ENCODE results near the gene GNPTAB. TPM values are rescaled to one million over a fixed set of nuclear protein-coding genes. Genes with fewer than 3 reads are reported as not detected.
"Not testable (repeated sequence)": the region's sequence is repeated elsewhere in the genome, so short reads cannot be mapped to it uniquely, and the experiment has no call there.

GNPTAB gene
- total and polyA plus RNA-seq, 2 of the 13 experiments (the other 11 are each of a cell fraction or from before 2014, with no cell fraction given): 13.6 to 19.4 TPM

- TF ChIP-seq SNAPC4 (CRISPR knock-in tag; IDR thresholded peaks at IDR 0.05) (no peak), CREB3 (CRISPR knock-in tag; IDR thresholded peaks at IDR 0.05) (no peak), TCF7L2 (IDR thresholded peaks at IDR 0.05; ENCODE audit: low read depth, low read length) (no peak), HES4 (CRISPR knock-in tag; IDR thresholded peaks at IDR 0.05; ENCODE audit: borderline replicate concordance) (no peak)
Measured at GRCh38 chr12:101870925-101871324, 40.2 kb upstream of the GNPTAB start (continued).

DNA sequence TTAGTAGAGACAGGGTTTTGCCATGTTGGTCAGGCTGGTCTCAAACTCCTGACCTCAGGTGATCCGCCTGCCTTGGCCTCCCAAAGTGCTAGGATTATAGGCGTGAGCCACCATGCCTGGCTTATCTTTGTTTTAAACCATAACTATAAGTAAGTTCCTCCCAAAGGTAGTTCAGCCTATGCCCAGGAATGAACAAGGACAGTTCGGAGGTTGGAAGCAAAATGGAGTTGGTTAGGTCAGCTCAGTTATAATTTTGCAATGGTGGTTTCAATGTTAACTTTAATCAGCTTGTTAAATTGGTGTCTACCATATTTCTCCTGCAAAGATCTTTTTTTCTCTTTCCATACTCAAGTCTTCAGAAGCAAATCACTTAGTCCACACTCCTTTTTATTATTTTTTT, 36.9 kb upstream of the GNPTAB start:
- H4K20me1 ChIP-seq (ENCODE audit: insufficient read depth, low read length); H3K4me2 ChIP-seq (ENCODE audit: low read depth, low read length); FAIRE-seq; H3K36me3 ChIP-seq (replicated peaks in 1 of 2; ENCODE audit: control insufficient read depth in 1 of 2, insufficient read depth in 2 of 2, low read length in 2 of 2); H2AFZ ChIP-seq (ENCODE audit: low read length); H3K27ac ChIP-seq (ENCODE audit: extremely low read length, insufficient read depth, low read length); CTCF ChIA-PET (ENCODE audit: low intra/inter-chr PET ratio, low total read pairs); in situ Hi-C loops (cut with HindIII; ENCODE audit: extremely low pct_ligation_motif_present, low pct_unique_long_range_greater_than_20kb); H3K4me3 ChIP-seq (replicated peaks in 1 of 3; ENCODE audit: insufficient read depth in 1 of 3, low read depth in 2 of 3, low read length in 3 of 3); H3K79me2 ChIP-seq (ENCODE audit: insufficient read depth, low read length); DNase-seq (ENCODE audit: low spot score); BruUV-seq (replicated peaks); ATAC-seq; H3K27me3 ChIP-seq (ENCODE audit: control insufficient read depth in 1 of 2, insufficient read depth in 2 of 2, low read length in 2 of 2); H3K9ac ChIP-seq (ENCODE audit: insufficient read depth, low read depth, low read length); intact Hi-C loops (cut with micrococcal nuclease; ENCODE audit: unreplicated experiment): not testable (repeated sequence)
- Histone ChIP-seq H3K9me3 (ENCODE audit: low read length) (peaks cover 11% of the 10 kb centered on the region; the same call in 1 of the 2 replicates), H3K4me1 (ENCODE audit: insufficient read depth, low read length) (peaks cover 28% of the 10 kb centered on the region)
- WGBS (ENCODE audit: low lambda C conversion rate): 87% methylated on average over 3 of the region's 3 CpGs
- POLR2A ChIA-PET: interaction anchor here (1.8 kb wide), 1 partner anchor 10 kb away, joined by 6 read pairs; the partner anchor contains the start of gene DRAM1
